GM23338 (cell line): ENCODE results near the gene MND1. TPM values are rescaled to one million over a fixed set of nuclear protein-coding genes. Genes with fewer than 3 reads are reported as not detected.

Experiments used
- ATAC-seq: fragments of 200-7000 bp; cut with Tn5 transposase; 3 replicates; pipeline ENCODE4 v1.9.1; 2020
- DNase-seq: peaks from one replicate; pipeline ENCODE4 v3.0.0-alpha.2; 2015; ENCODE audit warnings: low spot score
- H2AFZ ChIP-seq: fragments of 200-600 bp; sonication (generic); 2 replicates; pipeline ENCODE4 v1.8.0; 2016; ENCODE audit warnings: antibody characterized with exemption, mild to moderate bottlenecking, moderate library complexity
- H3F3A ChIP-seq: fragments of 200-600 bp; sonication (generic); replicated peaks from 2 replicates; pipeline ENCODE4 v1.8.0; 2017; ENCODE audit warnings: antibody characterized with exemption, mixed run types, low read depth
- H3K27ac ChIP-seq: fragments of 200-600 bp; sonication (generic); 2 replicates; pipeline ENCODE4 v1.6.1; 2016; ENCODE audit warnings: low read depth
- H3K27me3 ChIP-seq: fragments of 200-600 bp; sonication (generic); 2 replicates; pipeline ENCODE4 v1.8.0; 2016; ENCODE audit warnings: mild to moderate bottlenecking, mixed run types, moderate library complexity; ENCODE audit not compliant: insufficient read depth
- H3K36me3 ChIP-seq: fragments of 200-600 bp; sonication (generic); 2 replicates; pipeline ENCODE4 v1.8.0; 2016; ENCODE audit warnings: mild to moderate bottlenecking; ENCODE audit not compliant: insufficient read depth
- H3K4me1 ChIP-seq: fragments of 200-600 bp; sonication (generic); 2 replicates; pipeline ENCODE4 v1.8.0; 2016; ENCODE audit warnings: mild to moderate bottlenecking, moderate library complexity; ENCODE audit not compliant: insufficient read depth
- H3K4me2 ChIP-seq: fragments of 200-600 bp; sonication (generic); 2 replicates; pipeline ENCODE4 v1.7.1; 2017; ENCODE audit warnings: mixed run types
- H3K4me3 ChIP-seq: fragments of 200-600 bp; sonication (generic); 2 replicates; pipeline ENCODE4 v1.6.1; 2016; ENCODE audit warnings: mixed run types
- H3K79me2 ChIP-seq: fragments of 200-600 bp; sonication (generic); replicated peaks from 2 replicates; pipeline ENCODE4 v1.8.0; 2017; ENCODE audit warnings: mild to moderate bottlenecking; ENCODE audit not compliant: insufficient read depth
- H3K9me2 ChIP-seq: fragments of 200-600 bp; sonication (generic); 2 replicates; pipeline ENCODE4 v1.8.0; 2017; ENCODE audit not compliant: insufficient read depth
- H4K20me1 ChIP-seq: fragments of 200-600 bp; sonication (generic); replicated peaks from 2 replicates; pipeline ENCODE4 v1.8.0; 2017; ENCODE audit warnings: mild to moderate bottlenecking; ENCODE audit not compliant: insufficient read depth
- H3K27ac Mint-ChIP-seq: 2 replicates; pipeline ENCODE4 v1.8.0; 2020; ENCODE audit warnings: inconsistent platforms, mild to moderate bottlenecking, moderate library complexity, mixed read lengths
- H3K27me3 Mint-ChIP-seq: 3 replicates; pipeline ENCODE4 v1.8.0; 2022; ENCODE audit warnings: low read depth, mild to moderate bottlenecking, moderate library complexity, mixed read lengths, inconsistent platforms; ENCODE audit not compliant: insufficient read depth, poor library complexity
- H3K36me3 Mint-ChIP-seq: 3 replicates; pipeline ENCODE4 v1.8.0; 2021; ENCODE audit warnings: low read depth, mild to moderate bottlenecking, inconsistent platforms, moderate library complexity, mixed read lengths
- H3K4me1 Mint-ChIP-seq: 3 replicates; pipeline ENCODE4 v1.8.0; 2020; ENCODE audit warnings: mild to moderate bottlenecking, inconsistent platforms, mixed read lengths
- H3K4me3 Mint-ChIP-seq: 3 replicates; pipeline ENCODE4 v1.8.0; 2021; ENCODE audit warnings: moderate library complexity, mild to moderate bottlenecking, inconsistent platforms, mixed read lengths
- H3K9me3 Mint-ChIP-seq: 3 replicates; pipeline ENCODE4 v1.8.0; 2020; ENCODE audit warnings: moderate library complexity, mild to moderate bottlenecking, inconsistent platforms, mixed read lengths
- CTCF ChIP-seq, 2 experiments: fragments of 200-600 bp in 1 of 2; sonication (generic) in 1 of 2; conservative IDR thresholded peaks; 2 replicates each; pipeline versions ENCODE4 v1.5.1 to v1.6.1; 2016 to 2017; ENCODE audit warnings: antibody characterized with exemption in 2 of 2, low read depth in 2 of 2, mild to moderate bottlenecking in 2 of 2, moderate library complexity in 1 of 2
- EZH2 ChIP-seq: fragments of 200-600 bp; sonication (generic); IDR thresholded peaks from one replicate; pipeline ENCODE4 v1.8.0; 2017; ENCODE audit warnings: antibody characterized with exemption, mild to moderate bottlenecking, low read depth; ENCODE audit not compliant: unreplicated experiment
- POLR2AphosphoS5 ChIP-seq: IDR thresholded peaks from 2 replicates; pipeline ENCODE4 v1.6.1; 2016; ENCODE audit warnings: antibody characterized with exemption, low read depth
- REST ChIP-seq: IDR thresholded peaks from one replicate; pipeline ENCODE4 v1.6.1; 2018; ENCODE audit warnings: antibody characterized with exemption; ENCODE audit not compliant: unreplicated experiment
- STAT1 ChIP-seq: IDR thresholded peaks from one replicate; pipeline ENCODE4 v1.6.1; 2016; ENCODE audit warnings: antibody characterized with exemption; ENCODE audit not compliant: unreplicated experiment
- ZNF114 ChIP-seq: fragments of 250-450 bp; sonication (Bioruptor Pico); IDR thresholded peaks from 2 replicates; pipeline ENCODE4 v1.5.0; 2020; ENCODE audit warnings: mild to moderate bottlenecking, moderate library complexity
- ZNF331 ChIP-seq: fragments of 250-450 bp; sonication (Bioruptor Pico); IDR thresholded peaks from 2 replicates; pipeline ENCODE4 v1.5.0; 2020; ENCODE audit warnings: low read depth, mild to moderate bottlenecking, moderate library complexity
- polyA plus RNA-seq: library from polyadenylated mRNA; unstranded; fragments of >200 nt; fragmentation: Nextera tagmentation; extraction: Ambion mirVana; gene quantifications from 2 replicates; pipeline ENCODE4 v1.2.1, GENCODE V29; 2016
- total RNA-seq: library from RNA; depleted of rRNA; stranded (reverse); fragments of >200 nt; shearing (Covaris generic); gene quantifications from 2 replicates; pipeline ENCODE4 v1.2.3, GENCODE V29; 2014
- TF ChIP-seq, protein P1 (sequence below): IDR thresholded peaks from 2 replicates; pipeline ENCODE4 v1.6.1; 2016; ENCODE audit warnings: antibody characterized with exemption
- TF ChIP-seq, protein P2 (sequence below): fragments of 250-450 bp; sonication (Bioruptor Pico); IDR thresholded peaks from 2 replicates; pipeline ENCODE4 v1.5.0; 2020; ENCODE audit warnings: mild to moderate bottlenecking, moderate library complexity

Gene MND1
- total and polyA plus RNA-seq, 2 experiments from 2014 or later, result 22.5 to 63.5 TPM

DNA sequence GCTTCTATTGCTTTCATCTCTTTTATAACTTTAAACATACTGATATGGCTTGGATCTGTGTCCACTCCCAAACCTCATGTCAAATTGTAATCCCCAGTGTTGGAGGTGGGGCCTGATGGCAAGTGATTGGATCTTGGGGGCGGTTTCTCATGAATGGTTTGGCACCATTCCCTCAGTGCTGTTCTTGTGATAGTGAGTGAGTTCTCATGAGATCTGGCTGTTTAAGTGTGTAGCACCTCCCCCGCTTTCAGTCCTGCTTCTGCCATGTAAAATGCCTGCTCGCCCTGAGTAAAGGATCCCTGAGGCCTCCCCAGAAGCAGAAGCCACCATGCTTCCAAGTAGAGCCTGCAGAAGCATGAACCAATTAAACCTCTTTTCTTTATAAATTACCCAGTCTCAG is 17.7 kb downstream of the MND1 start (continued):
- no peak for TF ChIP-seq CTCF (conservative IDR thresholded peaks at IDR 0.05; ENCODE audit: low read depth in 2 of 2)
- TF ChIP-seq STAT1, result no peak
- TF ChIP-seq, protein P1, sequence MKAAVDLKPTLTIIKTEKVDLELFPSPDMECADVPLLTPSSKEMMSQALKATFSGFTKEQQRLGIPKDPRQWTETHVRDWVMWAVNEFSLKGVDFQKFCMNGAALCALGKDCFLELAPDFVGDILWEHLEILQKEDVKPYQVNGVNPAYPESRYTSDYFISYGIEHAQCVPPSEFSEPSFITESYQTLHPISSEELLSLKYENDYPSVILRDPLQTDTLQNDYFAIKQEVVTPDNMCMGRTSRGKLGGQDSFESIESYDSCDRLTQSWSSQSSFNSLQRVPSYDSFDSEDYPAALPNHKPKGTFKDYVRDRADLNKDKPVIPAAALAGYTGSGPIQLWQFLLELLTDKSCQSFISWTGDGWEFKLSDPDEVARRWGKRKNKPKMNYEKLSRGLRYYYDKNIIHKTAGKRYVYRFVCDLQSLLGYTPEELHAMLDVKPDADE, result no peak
- no peak for TF ChIP-seq ZNF114

- H3K4me1 Mint-ChIP-seq, result no peaks in the 10 kb centered on the region; the same call in 2 of the 3 replicates
- no peak overlapping the region for H3K4me2 ChIP-seq
- no peaks in the 10 kb centered on the region for H3K4me1 ChIP-seq
- H3K4me3 Mint-ChIP-seq, result no peak overlapping the region
- H3K36me3 Mint-ChIP-seq, result peaks cover 42% of the 10 kb centered on the region
- no peak overlapping the region for H2AFZ ChIP-seq
- 0 out of 2 replicates have a peak, but pooled peaks cover 7% of the 10 kb centered on the region for H3K36me3 ChIP-seq
- no peak for TF ChIP-seq ZNF331
- no peak for TF ChIP-seq POLR2AphosphoS5
- no peak for TF ChIP-seq EZH2
- no peak for TF ChIP-seq REST
- TF ChIP-seq, protein P2, sequence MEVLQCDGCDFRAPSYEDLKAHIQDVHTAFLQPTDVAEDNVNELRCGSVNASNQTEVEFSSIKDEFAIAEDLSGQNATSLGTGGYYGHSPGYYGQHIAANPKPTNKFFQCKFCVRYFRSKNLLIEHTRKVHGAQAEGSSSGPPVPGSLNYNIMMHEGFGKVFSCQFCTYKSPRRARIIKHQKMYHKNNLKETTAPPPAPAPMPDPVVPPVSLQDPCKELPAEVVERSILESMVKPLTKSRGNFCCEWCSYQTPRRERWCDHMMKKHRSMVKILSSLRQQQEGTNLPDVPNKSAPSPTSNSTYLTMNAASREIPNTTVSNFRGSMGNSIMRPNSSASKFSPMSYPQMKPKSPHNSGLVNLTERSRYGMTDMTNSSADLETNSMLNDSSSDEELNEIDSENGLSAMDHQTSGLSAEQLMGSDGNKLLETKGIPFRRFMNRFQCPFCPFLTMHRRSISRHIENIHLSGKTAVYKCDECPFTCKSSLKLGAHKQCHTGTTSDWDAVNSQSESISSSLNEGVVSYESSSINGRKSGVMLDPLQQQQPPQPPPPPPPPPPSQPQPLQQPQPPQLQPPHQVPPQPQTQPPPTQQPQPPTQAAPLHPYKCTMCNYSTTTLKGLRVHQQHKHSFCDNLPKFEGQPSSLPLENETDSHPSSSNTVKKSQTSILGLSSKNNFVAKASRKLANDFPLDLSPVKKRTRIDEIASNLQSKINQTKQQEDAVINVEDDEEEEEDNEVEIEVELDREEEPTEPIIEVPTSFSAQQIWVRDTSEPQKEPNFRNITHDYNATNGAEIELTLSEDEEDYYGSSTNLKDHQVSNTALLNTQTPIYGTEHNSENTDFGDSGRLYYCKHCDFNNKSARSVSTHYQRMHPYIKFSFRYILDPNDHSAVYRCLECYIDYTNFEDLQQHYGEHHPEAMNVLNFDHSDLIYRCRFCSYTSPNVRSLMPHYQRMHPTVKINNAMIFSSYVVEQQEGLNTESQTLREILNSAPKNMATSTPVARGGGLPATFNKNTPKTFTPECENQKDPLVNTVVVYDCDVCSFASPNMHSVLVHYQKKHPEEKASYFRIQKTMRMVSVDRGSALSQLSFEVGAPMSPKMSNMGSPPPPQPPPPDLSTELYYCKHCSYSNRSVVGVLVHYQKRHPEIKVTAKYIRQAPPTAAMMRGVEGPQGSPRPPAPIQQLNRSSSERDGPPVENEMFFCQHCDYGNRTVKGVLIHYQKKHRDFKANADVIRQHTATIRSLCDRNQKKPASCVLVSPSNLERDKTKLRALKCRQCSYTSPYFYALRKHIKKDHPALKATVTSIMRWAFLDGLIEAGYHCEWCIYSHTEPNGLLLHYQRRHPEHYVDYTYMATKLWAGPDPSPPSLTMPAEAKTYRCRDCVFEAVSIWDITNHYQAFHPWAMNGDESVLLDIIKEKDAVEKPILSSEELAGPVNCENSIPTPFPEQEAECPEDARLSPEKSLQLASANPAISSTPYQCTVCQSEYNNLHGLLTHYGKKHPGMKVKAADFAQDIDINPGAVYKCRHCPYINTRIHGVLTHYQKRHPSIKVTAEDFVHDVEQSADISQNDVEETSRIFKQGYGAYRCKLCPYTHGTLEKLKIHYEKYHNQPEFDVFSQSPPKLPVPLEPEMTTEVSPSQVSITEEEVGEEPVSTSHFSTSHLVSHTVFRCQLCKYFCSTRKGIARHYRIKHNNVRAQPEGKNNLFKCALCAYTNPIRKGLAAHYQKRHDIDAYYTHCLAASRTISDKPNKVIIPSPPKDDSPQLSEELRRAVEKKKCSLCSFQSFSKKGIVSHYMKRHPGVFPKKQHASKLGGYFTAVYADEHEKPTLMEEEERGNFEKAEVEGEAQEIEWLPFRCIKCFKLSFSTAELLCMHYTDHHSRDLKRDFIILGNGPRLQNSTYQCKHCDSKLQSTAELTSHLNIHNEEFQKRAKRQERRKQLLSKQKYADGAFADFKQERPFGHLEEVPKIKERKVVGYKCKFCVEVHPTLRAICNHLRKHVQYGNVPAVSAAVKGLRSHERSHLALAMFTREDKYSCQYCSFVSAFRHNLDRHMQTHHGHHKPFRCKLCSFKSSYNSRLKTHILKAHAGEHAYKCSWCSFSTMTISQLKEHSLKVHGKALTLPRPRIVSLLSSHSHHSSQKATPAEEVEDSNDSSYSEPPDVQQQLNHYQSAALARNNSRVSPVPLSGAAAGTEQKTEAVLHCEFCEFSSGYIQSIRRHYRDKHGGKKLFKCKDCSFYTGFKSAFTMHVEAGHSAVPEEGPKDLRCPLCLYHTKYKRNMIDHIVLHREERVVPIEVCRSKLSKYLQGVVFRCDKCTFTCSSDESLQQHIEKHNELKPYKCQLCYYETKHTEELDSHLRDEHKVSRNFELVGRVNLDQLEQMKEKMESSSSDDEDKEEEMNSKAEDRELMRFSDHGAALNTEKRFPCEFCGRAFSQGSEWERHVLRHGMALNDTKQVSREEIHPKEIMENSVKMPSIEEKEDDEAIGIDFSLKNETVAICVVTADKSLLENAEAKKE (CRISPR knock-in tag), result no peak
- H3K27ac ChIP-seq, result no peak overlapping the region
- peaks cover 2% of the 10 kb centered on the region for H3K27me3 Mint-ChIP-seq
- H3K4me3 ChIP-seq, result no peak overlapping the region
- no peaks in the 10 kb centered on the region for H4K20me1 ChIP-seq
- no peaks in the 10 kb centered on the region for H3K27me3 ChIP-seq
- no peak for DNase-seq
- H3K9me2 ChIP-seq, result no peaks in the 10 kb centered on the region
- no peak for ATAC-seq
- H3F3A ChIP-seq, result no peaks in the 10 kb centered on the region
- no peak overlapping the region for H3K27ac Mint-ChIP-seq
- H3K79me2 ChIP-seq, result no peaks in the 10 kb centered on the region
- no peaks in the 10 kb centered on the region for H3K9me3 Mint-ChIP-seq
These were observed 19.6 kb downstream of the MND1 start for GRCh38 chr4:153364061-153364460.
